OCI-LY1 (cell line): ENCODE results near the gene HOXC5.

ENCODE experiments used
- H2AFZ ChIP-seq: fragments of 200-600 bp; sonication (generic), shearing (Covaris generic); 2 replicates; pipeline ENCODE4 v1.6.0; 2014; ENCODE audit warnings: antibody characterized with exemption, mild to moderate bottlenecking, low read length
- H3F3A ChIP-seq: fragments of 200-600 bp; sonication (generic), shearing (Covaris generic); 2 replicates; pipeline ENCODE4 v1.6.0; 2014; ENCODE audit warnings: mild to moderate bottlenecking, antibody characterized with exemption, low read length, moderate library complexity; ENCODE audit not compliant: insufficient read depth
- H3K27ac ChIP-seq: fragments of 200-600 bp; sonication (generic); 2 replicates; pipeline ENCODE4 v1.5.1; 2014; ENCODE audit warnings: low read length, mixed run types, mild to moderate bottlenecking, low read depth; ENCODE audit not compliant: poor library complexity, severe bottlenecking
- H3K27me3 ChIP-seq: fragments of 200-600 bp; sonication (generic); 2 replicates; pipeline ENCODE4 v1.6.0; 2014; ENCODE audit warnings: antibody characterized with exemption, mild to moderate bottlenecking, low read length, moderate library complexity; ENCODE audit not compliant: insufficient read depth
- H3K36me3 ChIP-seq: fragments of 200-600 bp; sonication (generic); 2 replicates; pipeline ENCODE4 v1.6.1; 2014; ENCODE audit warnings: mild to moderate bottlenecking, antibody characterized with exemption, low read length, moderate library complexity, mixed read lengths; ENCODE audit not compliant: insufficient read depth
- H3K4me1 ChIP-seq: fragments of 200-600 bp; sonication (generic); 2 replicates; pipeline ENCODE4 v1.5.1; 2014; ENCODE audit warnings: mild to moderate bottlenecking, low read length, moderate library complexity; ENCODE audit not compliant: insufficient read depth, severe bottlenecking
- H3K4me2 ChIP-seq: fragments of 200-600 bp; sonication (generic), shearing (Covaris generic); 2 replicates; pipeline ENCODE4 v1.6.1; 2014; ENCODE audit warnings: low read length
- H3K4me3 ChIP-seq: fragments of 200-600 bp; sonication (generic); 2 replicates; pipeline ENCODE4 v1.5.1; 2014; ENCODE audit warnings: low read length, low read depth, mild to moderate bottlenecking, mixed read lengths; ENCODE audit not compliant: poor library complexity, severe bottlenecking
- H3K79me2 ChIP-seq: fragments of 200-600 bp; shearing (Covaris generic); 2 replicates; pipeline ENCODE4 v1.6.1; 2016; ENCODE audit warnings: mixed run types, low read length, mixed read lengths; ENCODE audit not compliant: insufficient read depth
- H3K9ac ChIP-seq: fragments of 200-600 bp; sonication (generic), shearing (Covaris generic); 2 replicates; pipeline ENCODE4 v1.6.1; 2014; ENCODE audit warnings: mild to moderate bottlenecking, low read length, mixed read lengths
- H3K9me2 ChIP-seq: fragments of 200-600 bp; sonication (generic), shearing (Covaris generic); 2 replicates; pipeline ENCODE4 v1.6.1; 2014; ENCODE audit warnings: low read depth, mild to moderate bottlenecking, low read length, mixed read lengths
- H3K9me3 ChIP-seq: fragments of 200-600 bp; shearing (Covaris generic); 2 replicates; pipeline ENCODE4 v1.6.1; 2014; ENCODE audit warnings: low read length, mixed read lengths
- H4K20me1 ChIP-seq: fragments of 200-600 bp; sonication (generic), shearing (Covaris generic); 2 replicates; pipeline ENCODE4 v1.6.0; 2016; ENCODE audit warnings: mild to moderate bottlenecking, low read length; ENCODE audit not compliant: insufficient read depth
- CTCF ChIP-seq: fragments of 200-600 bp; sonication (generic), shearing (Covaris generic); IDR thresholded peaks from 2 replicates; pipeline ENCODE4 v1.5.1; 2017; ENCODE audit warnings: mild to moderate bottlenecking, antibody characterized with exemption, low read length, moderate library complexity, mixed read lengths
- EZH2 ChIP-seq: fragments of 200-600 bp; sonication (generic), shearing (Covaris generic); IDR thresholded peaks from 2 replicates; pipeline ENCODE4 v1.8.0; 2017; ENCODE audit warnings: borderline replicate concordance, mixed run types, mild to moderate bottlenecking, antibody characterized with exemption, low read length, moderate library complexity, mixed read lengths

The HOXC5 gene

GRCh38 chr12:53994264-53995001, 38.4 kb upstream of the HOXC5 start:
- Histone ChIP-seq H3K9ac (no peak overlapping the region), H3K4me1 (peaks cover 1% of the 10 kb centered on the region), H3K79me2 (no peaks in the 10 kb centered on the region), H3K27ac (no peak overlapping the region), H3K9me2 (no peaks in the 10 kb centered on the region), H2AFZ (no peak overlapping the region), H4K20me1 (no peaks in the 10 kb centered on the region), H3K4me3 (no peak overlapping the region), H3K36me3 (no peaks in the 10 kb centered on the region), H3K9me3 (no peaks in the 10 kb centered on the region), H3K27me3 (peaks cover 16% of the 10 kb centered on the region), H3K4me2 (no peak overlapping the region), H3F3A (no peaks in the 10 kb centered on the region)
- TF ChIP-seq CTCF = no peak
- TF ChIP-seq EZH2 = no peak

DNA sequence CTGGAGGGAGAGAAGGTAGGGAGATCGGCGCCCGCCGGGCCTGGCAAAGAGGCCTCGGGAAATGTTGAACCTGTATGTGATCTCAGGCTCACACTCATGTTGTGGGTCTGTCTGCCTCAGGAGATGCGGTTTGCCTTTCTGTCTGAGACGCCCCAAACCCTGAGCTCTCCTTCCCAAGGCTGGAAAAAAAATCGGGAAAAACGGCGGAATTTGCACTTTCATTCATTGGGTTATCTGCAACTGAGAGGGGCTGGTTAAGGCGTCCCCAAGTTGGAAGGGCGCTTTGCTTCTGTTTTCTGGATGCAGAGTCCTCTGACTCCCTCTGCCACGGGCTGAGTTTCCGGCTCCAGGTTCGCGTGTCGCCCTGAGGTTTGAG, 37.9 kb upstream of the HOXC5 start:
- no peak overlapping the region for H3K4me3 ChIP-seq
- no peak overlapping the region for H3K4me2 ChIP-seq
- no peak for TF ChIP-seq EZH2
- no peak for TF ChIP-seq CTCF

DNA sequence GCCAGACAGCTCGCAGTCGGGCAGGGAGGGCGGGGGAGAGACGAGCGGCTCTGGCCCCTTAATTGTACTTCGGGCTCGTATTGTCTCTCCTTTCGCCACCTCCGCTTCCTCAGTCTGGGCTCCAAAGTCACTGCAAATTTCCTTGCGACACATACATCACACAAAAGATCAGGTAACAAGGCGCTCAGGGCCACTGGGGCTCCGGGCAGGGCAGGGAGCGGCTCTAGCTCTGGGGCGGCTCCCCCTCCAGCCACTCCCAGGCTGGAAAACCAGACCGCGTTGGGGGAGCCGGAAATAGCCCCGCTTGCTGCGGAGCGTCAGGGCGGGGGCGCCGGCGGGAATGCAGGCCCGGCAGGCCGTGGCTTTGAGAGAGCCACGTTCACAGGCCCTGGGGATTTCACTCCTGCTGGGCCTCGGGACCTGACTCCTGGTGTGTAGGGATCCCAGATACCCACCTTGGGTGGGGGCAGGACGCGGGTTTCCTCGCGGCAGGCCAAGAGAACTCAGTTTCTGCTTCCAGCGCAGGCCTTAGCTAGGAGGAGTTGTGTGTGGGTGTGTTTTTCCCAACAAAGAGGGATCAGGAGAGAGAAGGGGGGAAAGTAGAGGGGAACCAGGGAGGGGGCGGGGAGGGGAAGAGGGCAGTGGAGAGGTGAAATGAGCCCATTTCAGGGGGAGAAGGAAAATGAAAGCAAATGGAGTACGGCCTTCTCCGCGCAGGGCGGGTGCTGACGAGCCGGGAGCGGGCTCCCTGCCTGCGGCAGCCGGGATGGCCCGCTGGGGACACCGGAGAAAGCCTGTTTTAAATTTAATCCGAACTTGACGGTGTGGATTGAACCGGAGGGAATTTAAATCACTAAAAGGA, 37.2 kb upstream of the HOXC5 start:
- H3K4me1 ChIP-seq = no peaks in the 10 kb centered on the region
- no peaks in the 10 kb centered on the region for H3K9me2 ChIP-seq
- no peaks in the 10 kb centered on the region for H3K36me3 ChIP-seq
- no peaks in the 10 kb centered on the region for H4K20me1 ChIP-seq
- TF ChIP-seq EZH2 (no peak), CTCF (no peak)
- no peak overlapping the region for H2AFZ ChIP-seq
- no peak overlapping the region for H3K9ac ChIP-seq
- no peak overlapping the region for H3K4me3 ChIP-seq
- H3K27me3 ChIP-seq = peaks cover 16% of the 10 kb centered on the region
- H3K9me3 ChIP-seq = no peaks in the 10 kb centered on the region
- H3K27ac ChIP-seq = no peak overlapping the region
- no peaks in the 10 kb centered on the region for H3K79me2 ChIP-seq
- peak overlapping the region; percentile 4; the same call in 1 of the 2 replicates for H3K4me2 ChIP-seq
- no peaks in the 10 kb centered on the region for H3F3A ChIP-seq

More for the DNA sequence above, 37.9 kb upstream of the HOXC5 start:
- Histone ChIP-seq H3K9ac (no peak overlapping the region), H3K27me3 (peaks cover 16% of the 10 kb centered on the region), H3F3A (no peaks in the 10 kb centered on the region), H3K36me3 (no peaks in the 10 kb centered on the region), H3K9me3 (no peaks in the 10 kb centered on the region), H3K79me2 (no peaks in the 10 kb centered on the region), H3K9me2 (no peaks in the 10 kb centered on the region), H2AFZ (no peak overlapping the region), H3K4me1 (no peaks in the 10 kb centered on the region), H3K27ac (no peak overlapping the region), H4K20me1 (no peaks in the 10 kb centered on the region)
